GM12873 (cell line): ENCODE measurements around the gene HMCN1.

ENCODE experiments used
- CTCF ChIP-seq: IDR thresholded peaks from 2 replicates; pipeline ENCODE4 v1.5.1; 2012; ENCODE audit warnings: low read depth, mild to moderate bottlenecking, moderate library complexity, low read length, control low read depth; ENCODE audit not compliant: insufficient read depth; ENCODE audit errors: missing control alignments

The HMCN1 gene

DNA sequence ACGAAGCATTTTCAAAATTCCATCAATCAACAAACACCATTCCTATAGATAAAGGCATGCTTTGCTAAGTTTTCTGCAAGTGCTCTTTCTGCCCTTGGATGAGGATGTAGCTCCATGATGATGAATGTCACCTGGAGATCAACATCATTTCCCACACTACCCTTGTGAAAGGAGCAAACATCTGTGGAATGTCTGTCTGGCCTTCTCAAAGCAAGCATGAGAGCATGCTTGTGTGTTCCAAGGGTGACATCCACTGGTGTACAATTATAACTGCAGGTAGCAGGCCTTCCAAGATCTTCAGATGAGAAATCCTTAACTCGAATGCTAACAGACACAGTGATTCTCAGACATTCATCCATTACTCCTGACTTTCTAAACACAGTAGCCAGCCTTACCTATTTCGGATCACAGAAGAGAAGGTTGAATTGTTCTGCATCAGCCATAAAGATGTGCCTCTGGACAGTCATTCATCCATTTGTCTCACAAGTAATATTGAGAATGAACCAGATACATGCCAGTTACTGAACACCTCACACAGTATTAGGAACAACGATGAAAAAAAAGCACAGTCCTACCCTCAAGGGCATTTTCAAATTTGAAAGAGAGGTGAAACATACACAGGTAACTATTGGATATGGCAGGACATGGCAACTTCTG is 478.5 kb downstream of the HMCN1 start:
- peak; percentile 84 for TF ChIP-seq CTCF

- no peak for TF ChIP-seq CTCF
Measured at GRCh38 chr1:186213225-186213607, 479.0 kb downstream of the HMCN1 start.

GRCh38 chr1:186214791-186215190 is 480.6 kb downstream of the HMCN1 start:
- no peak for TF ChIP-seq CTCF

DNA sequence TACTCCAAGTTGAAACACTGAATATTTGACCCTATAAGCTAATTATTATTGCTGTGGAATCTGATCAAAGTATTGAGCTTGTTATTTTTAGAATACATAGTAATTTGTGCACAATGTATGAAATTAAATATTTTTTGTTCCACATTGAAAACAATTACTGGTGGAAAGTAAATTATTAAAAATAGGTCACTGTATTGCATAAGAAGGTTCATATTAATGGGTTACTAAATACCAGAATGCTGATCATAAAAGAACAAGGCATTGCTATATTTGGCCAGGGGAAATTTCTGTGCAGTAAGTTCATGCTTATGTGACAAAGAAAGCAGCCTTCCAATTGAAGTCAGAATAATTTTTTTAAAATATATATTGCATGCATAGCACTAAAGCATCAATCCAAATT is 481.4 kb downstream of the HMCN1 start:
- TF ChIP-seq CTCF: no peak

DNA sequence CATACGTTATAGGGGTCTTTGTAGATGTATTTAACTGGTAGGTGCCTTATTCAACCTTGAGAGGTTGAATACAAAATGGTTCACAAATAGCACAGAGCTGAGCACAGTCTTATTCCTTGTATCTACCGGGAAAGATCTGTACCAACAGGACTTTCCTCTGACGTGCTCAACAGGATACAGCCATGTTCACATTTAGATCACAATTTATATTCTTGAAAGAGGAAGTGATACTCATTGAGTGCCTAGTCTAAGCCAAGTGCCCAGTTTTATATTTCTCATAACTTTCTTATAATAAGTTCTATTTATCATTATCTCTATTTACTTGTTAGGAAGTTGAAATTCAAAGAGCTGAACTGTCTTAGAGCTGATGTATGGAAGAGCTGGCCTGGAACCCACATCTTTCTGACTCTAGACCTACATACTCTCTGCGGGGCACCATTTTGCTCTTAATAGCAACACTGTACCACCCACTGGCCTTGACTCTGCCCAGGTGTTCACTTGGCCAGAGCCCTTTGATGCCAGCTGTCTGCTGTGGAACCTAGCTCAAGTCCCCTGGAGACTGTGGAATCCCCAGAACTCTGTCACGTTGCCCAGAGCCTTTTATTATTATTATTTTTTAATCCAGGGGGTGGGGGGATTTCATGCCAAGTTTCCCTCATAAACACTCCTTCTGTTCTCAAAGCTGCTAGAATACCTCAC is 484.6 kb downstream of the HMCN1 start:
- TF ChIP-seq CTCF: no peak

GRCh38 chr1:186220067-186220466 is 485.9 kb downstream of the HMCN1 start:
- no peak for TF ChIP-seq CTCF

DNA sequence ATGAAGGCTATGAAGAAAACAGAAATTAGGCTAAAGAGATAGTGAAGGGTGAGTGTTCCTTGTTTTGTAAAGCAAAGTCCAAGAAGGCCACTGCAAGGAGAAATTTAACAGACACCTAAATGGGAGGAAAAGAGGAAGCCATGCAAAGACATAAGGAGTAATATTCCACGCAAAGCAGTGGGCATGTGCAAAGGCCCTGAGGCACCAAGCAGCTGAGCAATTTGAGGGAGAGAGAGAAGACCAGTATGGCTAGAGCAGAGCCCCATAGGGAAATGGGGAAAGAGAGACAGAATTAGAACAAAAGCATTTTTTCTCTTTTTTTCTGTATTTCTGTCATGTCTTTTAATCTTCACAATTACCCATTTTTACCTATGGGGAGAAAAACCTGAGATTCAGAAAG is 486.7 kb downstream of the HMCN1 start:
- no peak for TF ChIP-seq CTCF
